GM19240 (cell line): ENCODE measurements around the gene C3orf20.

Source experiments
- DNase-seq: peaks from one replicate; pipeline ENCODE4 v3.0.0; 2011; ENCODE audit warnings: low spot score; ENCODE audit not compliant: insufficient read length

C3orf20 gene

DNA sequence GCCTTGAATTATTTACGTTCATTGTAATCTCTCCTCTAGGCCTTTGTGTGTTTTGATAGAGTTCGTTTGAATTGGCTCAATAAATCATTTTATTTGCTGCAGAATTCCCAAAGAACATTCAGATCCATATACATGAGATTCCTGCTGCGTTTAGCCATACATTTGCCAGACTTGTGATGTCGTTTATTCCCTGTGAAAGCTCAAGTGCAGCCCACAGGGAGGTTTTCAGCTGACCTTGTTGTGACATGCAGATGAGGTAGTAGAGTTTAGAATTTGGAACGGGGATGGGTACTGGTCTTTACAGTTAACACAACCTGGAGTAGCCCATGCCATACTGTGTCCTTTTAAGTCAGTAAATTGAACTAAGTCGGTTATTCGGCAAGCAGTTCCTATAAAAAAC lies at the start of gene C3orf20:
Gene C3orf20, plus strand, starts transcription at position 301 of the 400 bp plus-strand sequence. CDS start 7,573 bp downstream, outside the sequence.
- DNase-seq = no peak

DNA sequence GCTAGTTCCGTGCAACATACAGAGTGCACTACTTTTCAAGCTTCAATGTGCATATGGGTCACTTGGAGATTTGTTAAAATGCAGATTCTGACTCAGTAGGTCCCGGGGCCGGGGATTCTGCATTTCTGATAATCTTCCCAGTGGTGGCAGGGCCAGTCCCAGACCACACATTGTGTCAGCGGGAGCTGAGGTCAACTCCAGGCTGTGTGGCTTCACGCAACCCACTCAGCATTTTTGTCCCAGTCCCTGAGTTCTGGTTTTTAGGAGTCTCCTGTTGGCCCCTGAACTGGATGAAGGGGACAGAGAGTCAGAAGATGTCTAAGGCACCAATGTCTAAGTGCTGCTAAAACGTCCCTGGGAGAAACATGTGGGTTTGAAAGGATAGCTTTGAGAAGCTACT lies 49.5 kb upstream of the C3orf20 start:
- DNase-seq = no peak

DNA sequence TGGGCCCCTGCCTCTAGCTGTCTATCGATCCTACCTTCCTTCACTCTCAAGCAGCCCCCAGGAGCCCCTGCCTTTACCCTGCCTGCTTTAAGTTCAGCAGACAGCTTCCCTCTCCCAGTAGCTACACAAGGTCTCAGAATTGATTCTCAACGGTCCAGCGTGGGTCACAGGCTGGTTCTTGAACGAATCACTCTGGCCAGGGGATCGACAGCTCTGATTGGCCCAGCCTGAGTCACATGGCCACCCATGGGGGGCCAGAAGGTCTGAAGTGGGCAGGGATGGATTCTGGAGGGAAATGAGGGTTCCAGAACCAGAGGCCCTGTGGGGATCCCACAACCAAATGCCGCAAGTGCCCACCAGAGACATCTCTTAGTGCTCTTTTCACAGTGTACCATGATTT lies 47.1 kb upstream of the C3orf20 start:
- DNase-seq = no peak

DNA sequence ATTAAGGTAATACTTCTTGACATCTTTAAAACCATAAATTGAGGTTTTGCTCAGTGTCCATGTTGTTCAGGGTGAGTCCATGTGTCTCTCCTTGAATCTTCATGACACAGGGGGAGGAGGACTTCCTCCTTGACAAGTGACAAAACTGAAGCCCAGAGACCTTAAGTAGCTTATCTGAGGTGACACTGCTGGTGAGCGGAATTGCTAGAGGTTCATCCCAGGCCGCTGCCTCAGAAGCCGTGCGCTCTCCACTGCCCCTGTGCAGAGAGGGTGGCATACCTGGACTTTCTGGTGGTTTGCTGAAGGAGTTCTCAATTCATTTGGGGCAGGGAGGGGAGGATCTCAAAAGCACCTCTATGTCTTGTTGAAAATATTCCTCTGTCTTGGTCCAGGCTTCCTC lies 46.5 kb upstream of the C3orf20 start:
- no peak for DNase-seq

DNA sequence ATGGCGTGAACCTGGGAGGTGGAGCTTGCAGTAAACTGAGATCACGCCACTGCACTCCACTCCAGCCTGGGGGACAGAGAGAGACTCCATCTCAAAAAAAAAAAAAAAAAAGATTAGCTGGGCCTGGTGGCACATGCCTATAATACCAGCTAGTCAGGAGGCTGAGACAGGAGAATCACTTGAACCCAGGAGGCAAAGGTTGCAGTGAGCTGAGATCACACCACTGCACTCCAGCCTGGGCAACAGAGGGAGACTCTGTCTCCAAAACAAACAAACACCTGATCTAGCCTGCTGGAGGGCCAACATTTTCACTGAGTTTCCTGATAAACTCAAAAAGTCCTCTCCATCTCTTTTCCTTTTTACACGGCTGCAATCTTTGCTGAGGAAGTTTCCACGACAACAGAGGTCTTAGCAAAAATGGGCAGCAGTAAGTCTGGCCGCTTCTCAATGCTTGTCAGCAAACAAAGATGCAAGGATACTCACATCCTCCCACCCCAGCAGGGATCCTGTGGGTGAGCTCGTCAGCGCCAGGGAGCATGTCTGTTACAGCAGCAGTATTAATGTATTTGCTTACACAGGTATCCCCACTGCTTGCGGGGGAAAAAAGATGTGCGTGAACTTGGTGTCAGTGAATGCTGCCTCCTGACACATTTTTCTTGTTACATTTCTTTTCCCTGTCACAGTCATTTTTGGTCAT lies 44.4 kb upstream of the C3orf20 start:
- DNase-seq = no peak

DNA sequence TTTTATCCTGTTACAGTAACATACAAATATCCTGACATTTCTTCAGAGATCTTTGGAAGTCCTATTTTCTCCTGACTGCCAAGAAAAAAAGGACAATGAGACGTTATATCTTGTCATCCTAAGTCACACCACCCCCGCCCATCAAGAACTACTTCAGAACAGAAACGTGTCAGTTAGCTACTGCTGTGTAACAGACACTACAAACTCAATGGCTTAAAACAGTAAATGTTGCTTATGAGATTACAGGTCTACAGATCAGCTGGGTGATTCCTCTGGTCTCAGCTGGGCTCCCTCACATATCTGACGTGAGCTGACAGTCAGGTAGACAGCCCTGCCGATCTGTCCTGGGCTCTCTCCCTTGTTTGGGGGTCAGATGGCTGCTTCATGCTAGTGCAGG lies 43.8 kb upstream of the C3orf20 start:
- no peak for DNase-seq

DNA sequence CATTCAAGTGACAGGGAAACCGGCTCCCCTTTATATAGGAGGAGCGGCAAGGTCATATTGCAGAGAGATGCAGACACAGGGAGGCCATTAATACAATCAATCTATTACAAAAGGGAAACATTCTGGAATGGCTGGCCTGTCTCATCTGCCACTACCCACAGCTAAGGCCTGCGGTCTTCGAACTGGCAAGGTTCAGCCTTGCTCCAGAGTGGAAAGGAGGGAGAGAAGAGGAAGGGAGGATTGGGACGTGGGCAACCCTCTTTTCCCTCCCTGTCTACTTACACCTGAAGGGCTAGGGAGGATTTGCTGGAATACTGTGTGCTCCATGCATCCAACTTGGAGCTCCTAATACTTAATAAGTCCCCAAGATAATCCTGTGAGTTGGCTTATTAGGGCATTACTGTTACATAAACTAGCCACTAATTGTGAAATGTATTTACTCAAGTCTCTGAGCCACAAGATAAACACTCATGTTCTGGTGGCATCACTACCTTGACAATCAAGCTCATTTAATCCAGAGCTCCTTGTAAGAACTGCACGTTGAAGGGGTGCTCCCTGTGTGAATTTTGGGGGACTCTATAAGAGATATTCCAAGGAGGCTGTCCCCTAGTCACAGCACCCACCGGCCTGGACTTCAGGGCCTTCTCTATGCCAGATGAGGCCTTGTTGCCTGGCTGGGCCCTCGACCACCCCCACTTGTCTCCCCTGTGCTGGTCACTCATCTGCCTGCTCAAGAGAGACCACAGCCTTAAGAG lies 43.1 kb upstream of the C3orf20 start:
- DNase-seq = no peak

DNA sequence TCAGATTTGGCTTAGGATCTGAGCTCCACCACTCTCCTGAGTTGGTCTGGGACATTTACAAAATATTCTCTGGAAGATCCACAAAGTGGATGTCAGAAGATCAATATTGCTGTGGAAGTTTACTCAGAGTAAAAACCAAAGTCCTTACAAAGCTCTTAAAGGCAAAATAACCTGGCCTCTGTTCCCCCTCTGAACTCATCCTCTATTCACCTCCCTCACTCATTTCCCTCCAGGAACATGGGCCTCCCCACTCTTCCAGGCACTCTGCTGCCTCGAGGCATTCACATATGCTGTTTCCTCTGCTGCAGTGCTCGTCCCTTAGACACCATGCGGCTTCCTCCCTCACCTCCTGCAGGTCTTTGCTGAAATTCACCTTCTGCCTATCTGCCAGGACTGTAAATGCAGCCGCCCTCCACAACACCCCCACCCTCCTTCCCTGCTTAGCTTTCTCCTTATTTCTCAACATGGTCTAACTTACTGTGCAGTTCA lies 42.5 kb upstream of the C3orf20 start:
- no peak for DNase-seq

DNA sequence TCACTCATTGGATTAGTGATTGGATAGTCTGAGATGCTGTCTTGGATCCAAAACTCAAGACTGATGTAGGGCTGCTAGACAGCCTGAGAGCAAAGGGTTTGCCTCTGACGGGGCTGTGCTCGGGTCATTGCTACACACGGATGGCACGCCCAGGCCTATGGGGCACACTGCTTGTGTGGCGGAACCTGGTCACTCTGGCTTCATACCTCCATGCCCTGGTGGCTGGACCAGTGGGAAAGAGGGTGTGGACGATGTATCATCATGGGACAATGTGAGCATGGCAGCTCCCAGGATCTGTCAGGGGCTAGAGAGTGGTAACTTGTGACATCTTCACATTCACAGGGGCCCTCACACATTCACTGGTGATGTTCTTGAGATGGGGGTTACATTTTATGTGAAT lies 41.5 kb upstream of the C3orf20 start:
- DNase-seq = no peak

DNA sequence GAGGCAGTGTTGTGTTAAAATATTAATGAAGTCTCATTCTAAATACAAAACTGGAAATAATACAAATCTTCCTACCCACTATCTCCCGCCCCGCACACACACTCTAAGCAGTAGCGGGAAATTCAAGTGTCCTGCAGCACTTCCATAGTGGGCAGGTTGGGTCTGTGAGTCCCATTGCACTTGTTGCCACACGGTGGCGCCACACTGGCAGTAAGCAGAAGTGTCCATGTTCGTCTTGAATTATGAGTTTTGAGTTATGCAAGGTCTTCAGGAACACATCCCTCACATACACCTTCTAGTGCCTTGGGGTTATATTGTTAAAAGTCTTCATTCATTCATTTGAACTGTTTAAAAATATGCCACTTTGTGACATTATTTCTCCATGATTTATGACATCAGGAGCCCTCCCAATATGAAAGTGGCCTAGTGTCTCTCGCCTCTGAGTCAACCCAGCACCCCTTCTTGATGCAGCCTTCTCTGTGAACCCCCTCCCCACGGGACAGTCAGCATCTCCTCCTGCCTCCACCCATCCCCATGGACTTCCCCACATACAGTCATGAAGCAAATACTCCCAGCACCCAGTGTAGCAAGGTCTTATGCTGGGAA lies 41.0 kb upstream of the C3orf20 start:
- DNase-seq = peak; percentile 64

DNA sequence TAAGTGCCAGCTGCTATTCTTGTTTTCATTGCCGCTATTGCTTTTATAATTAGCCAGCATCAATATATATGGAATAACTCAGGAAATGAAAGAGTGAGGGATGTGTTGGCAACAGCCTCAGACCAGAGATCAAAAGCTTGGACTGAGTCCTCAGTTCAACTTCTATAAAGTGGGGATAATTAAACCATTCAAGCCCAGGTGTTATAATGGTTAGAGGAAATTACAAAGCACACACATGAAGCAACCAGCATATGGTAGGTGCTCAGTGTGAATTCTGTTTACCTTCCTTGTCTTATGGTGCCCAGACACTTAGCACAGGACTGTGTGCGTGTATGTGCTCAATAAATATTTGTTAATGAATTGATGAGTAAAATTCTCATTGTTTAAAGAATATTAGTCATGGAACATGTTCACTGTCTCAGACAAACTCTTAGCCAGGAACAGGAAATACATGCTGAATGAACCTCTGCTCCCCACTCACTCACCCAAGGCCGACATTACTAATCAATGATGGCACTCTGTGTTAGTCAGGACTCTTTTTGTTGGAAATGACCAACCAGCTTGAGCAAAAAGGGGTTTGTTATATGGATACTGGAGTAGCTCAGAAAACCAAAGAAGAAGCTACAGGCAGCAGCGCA lies 40.1 kb upstream of the C3orf20 start:
- DNase-seq = no peak

DNA sequence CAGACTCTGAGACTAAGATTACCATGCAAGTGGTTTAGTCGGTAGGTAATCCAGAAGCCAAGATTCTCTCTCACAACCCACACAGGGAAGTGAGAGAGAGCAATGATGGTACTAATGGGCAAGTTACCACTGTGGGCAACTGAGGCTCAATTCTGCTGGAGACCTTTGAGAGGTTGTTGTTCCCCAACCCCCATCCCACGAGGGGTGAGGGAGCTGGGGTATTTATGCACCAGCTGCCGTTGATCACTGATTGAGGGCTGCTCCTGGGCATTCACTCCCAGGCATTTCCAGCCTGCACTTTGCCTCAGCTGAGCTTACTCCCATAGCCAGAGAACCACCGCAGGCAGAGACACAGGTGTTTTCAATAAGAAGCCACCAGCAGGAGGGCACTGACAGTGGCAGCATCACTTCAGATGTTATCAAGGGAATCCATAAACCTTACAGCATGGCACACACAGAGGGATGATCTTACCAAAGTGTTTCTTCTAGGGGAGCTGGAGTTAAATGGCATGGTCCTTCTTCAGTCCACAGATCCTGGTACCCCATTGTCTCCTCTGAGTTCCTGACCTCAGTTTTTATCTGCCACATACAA lies 38.3 kb upstream of the C3orf20 start:
- DNase-seq = no peak

DNA sequence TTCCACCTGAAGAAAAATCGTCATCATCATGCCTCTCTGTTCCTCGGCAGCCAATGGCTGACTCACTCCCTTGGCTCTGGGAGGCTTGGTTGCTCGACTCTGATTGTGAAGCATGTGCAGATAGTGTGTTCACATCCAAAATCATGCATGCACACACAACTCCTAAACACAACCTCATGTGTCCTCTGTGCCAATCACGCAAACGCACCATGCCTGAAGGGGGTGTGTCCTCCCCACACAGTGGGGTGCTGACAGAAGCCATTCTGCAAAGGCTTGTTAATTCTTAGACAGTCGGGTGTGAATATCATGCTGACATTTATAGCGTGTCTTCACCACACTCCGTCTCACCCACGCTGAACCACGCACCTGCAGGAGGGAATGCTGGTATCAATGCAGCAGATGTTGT lies 34.8 kb upstream of the C3orf20 start:
- DNase-seq = no peak

DNA sequence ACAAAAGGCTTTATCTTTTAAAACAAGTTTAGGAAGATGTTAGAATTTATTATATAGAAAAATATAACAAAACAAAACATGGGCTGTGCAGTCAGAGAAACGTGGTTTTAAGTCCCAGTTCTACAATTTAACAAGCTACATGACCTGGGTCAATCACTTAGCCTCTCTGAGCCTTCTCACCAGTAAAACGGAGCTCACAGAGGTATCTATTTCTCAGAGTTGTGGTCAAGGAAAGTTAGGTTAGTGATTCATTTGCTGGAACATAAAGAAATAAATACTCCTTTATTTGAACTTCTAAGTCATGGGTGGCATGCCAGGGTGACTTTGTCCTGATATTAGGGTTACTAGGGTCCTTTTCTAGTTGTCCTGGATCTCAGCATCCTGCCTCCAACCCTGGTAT lies 34.2 kb upstream of the C3orf20 start:
- no peak for DNase-seq

DNA sequence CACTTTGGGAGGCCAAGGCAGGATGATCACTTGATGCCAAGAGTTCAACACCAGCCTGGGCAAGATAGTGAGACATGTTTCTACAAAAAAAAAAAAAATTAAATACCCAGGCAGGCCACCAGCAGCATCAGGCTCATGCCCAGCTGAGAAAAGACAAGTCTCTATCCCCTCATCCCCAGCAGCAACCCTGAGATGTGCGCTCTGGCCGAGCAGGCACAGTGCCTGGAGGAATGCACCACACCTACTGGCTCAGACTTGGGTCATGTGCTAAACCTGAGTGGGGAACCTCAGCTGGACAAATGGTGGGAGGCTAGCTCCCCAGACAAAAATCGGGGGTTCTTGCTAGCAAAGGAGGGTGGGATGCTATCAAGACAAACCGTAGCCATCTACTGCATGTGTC lies 33.6 kb upstream of the C3orf20 start:
- no peak for DNase-seq

DNA sequence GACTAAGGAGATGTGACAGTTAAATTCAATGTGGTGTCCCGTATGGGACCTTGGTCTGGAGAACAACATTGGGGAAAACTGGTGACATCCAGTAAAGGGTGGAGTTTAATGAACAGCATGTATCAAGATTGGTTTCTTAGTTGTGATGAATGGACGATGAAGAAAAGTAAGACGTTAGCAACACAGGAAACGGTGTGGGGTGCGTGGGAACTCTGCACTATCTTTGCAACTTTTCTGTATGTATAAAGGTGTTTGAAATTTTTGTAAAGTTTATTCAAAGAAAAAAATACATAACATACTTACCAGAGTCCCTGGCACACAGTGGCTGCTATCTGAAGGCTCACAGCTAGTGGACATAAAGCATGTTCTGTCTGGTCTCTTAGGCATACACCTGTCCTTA lies 29.5 kb upstream of the C3orf20 start:
- no peak for DNase-seq

DNA sequence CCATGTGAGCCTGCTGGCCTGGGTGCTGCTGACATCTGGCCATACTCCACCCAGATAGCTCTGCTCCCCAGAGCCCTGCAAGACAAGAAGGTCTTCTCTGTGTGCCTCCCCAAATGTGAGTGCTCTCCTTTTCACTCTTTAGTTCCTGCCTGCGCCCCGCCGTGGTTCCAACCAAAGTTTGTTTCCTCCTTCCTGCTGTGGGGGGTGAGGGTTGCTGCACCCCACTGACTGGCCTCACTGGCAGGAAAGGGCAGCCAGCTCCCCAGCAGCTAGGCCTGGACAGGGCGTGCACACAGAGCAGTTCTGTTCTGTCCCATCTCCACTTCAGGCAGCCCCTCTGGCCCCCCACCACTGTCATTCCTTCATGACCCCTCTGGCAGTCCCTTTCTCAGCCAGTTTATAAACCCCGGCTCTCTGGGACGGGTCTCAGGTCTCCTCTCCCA lies 28.8 kb upstream of the C3orf20 start:
- DNase-seq = no peak

DNA sequence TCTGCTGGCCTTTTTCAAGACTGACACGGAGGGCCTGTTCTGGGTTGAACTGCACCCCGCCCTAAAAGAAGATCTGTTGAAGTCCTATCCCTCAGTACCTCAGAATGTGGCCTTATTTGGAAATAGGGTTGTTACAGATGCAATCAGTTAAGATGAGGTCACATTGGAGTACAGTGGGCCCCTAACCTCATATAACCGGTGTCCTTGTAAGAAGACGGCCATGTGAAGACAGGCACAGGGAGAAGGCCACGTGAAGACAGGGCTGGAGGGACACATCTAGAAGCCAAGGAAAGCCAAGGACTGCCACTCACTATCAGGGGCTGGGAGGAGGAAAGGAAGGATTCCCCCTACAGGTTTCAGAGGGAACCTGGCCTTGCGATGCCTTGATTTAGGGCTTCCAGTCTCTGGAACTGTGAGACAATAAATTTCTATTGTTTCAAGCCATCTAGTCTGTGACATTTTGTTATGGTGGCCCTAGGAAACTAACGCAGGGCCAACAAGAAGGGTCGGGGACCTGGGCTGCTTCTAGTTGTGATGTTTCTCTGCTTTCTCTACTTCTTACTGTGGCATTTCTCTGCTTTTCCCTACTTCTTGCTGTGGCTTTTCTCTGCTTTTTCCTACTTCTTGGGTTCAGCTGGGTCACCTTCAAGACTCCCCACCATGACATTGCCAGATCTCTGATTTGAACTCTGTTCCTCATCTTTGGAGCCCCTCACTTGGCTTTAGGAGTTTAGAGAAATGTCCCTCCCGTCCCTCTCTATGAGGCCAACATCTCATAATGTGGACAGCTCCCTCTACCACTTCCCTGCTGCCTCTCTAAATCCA lies 28.1 kb upstream of the C3orf20 start:
- DNase-seq = no peak

DNA sequence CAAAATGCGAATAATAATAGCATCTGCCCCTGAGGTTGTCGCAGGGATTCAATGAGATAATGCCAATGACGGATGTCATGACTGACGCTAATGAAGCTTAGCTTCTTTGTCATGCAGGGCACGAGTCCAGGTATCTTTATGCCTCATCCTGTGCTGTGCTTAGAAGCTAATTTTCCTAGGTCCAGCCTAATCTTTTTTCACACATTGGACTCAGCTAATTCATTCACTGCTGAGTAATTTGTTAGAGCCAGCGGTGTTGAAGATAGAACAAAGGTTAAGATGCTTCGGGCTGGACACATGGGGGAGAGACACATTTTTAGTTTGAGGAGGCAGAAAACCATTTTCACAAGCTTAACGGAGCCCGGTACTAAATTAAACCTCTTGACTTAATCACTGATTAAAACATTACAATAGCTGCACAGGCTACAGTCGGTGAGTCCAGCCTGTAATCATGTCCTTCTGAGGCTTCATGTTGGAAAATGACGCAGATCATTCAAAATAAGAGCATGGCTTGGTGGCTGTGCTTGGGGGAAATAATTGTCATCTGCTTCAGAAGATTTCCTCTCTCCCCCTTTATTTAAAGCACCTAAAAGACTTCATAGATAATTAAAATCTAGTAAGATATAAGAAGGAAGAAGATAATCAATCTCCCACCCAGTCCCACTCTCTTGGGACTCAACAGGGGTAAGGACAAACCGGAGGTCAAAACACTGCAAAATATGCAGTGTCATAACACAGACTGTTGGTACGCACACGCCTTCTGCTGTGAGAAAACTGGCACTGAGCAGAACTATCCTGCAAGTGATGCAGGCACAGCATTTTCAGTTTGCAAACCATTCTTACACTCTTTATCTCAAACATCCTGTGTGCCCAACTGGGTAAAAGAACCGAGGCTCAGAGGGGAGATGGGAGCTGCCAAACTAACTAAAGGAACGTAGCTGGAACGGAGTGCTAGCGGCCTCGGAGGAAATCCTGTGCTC lies 26.7 kb upstream of the C3orf20 start:
- no peak for DNase-seq
